T-helper 1 cell treated with Interleukin-12 subunit alpha and Interleukin-12 subunit beta and Interleukin-4 antibody, amounts not matched to agents 30 μg/mL and 1 μg/mL, for 36 hours (primary cell): ENCODE results near the gene ZNF576.

Experiments
- H3K27ac Mint-ChIP-seq: one replicate; pipeline ENCODE4 v1.8.0; 2021; ENCODE audit warnings: mild to moderate bottlenecking, mixed read lengths
- H3K27me3 Mint-ChIP-seq: one replicate; pipeline ENCODE4 v1.8.0; 2021; ENCODE audit warnings: low read depth, mixed read lengths
- H3K36me3 Mint-ChIP-seq: one replicate; pipeline ENCODE4 v1.8.0; 2021; ENCODE audit warnings: low read depth, mixed read lengths
- H3K4me1 Mint-ChIP-seq: one replicate; pipeline ENCODE4 v1.8.0; 2021; ENCODE audit warnings: low read depth, mixed read lengths
- H3K4me3 Mint-ChIP-seq: one replicate; pipeline ENCODE4 v1.8.0; 2021; ENCODE audit warnings: mild to moderate bottlenecking, moderate library complexity, mixed read lengths
- H3K9me3 Mint-ChIP-seq: one replicate; pipeline ENCODE4 v1.8.0; 2021; ENCODE audit warnings: mixed read lengths

ZNF576 gene

DNA sequence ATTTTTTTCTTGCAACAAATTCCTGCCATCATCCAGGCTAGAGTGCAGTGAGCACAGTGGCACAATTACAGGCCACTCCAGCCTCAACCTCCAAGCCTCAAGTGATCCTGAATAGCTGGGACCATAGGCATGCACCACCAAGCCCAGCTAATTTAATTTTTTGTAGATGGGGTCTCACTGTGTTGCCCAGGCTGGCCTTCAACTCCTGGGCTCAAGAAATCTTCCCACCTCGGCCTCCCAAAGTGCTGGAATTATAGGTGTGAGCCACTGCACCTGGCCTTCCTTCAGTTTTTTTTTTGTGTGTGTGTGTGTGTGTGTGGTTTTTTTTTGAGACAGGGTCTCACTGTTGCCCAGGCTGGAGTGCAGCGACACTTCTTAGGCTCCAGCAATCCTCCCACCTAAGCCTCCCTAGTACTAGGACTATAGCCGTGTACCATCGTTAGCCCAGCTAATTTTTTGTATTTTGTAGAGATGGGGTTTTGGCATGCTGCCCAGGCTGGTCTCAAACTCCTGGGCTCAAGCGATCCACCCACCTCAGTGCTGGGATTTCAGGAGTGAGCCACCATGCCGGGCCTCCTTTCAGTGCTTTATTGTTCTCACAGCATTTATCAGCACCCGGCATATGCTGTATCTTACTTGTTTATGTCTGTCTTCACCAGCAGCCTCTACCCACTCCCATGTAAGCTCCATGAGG, 9.6 kb downstream of the ZNF576 start:
- H3K4me1 Mint-ChIP-seq, result peaks cover 2% of the 10 kb centered on the region
- no peak overlapping the region for H3K27ac Mint-ChIP-seq
- no peaks in the 10 kb centered on the region for H3K27me3 Mint-ChIP-seq
- no peaks in the 10 kb centered on the region for H3K9me3 Mint-ChIP-seq
- H3K36me3 Mint-ChIP-seq, result peaks cover 5% of the 10 kb centered on the region
- no peak overlapping the region for H3K4me3 Mint-ChIP-seq

GRCh38 chr19:43606569-43607229, 10.3 kb downstream of the ZNF576 start:
- peaks cover 5% of the 10 kb centered on the region for H3K36me3 Mint-ChIP-seq
- H3K9me3 Mint-ChIP-seq, result no peaks in the 10 kb centered on the region
- H3K4me1 Mint-ChIP-seq, result no peaks in the 10 kb centered on the region
- H3K27ac Mint-ChIP-seq, result no peak overlapping the region
- H3K4me3 Mint-ChIP-seq, result no peak overlapping the region
- H3K27me3 Mint-ChIP-seq, result no peaks in the 10 kb centered on the region

GRCh38 chr19:43607238-43608205, 11.1 kb downstream of the ZNF576 start:
- H3K9me3 Mint-ChIP-seq, result no peaks in the 10 kb centered on the region
- H3K27me3 Mint-ChIP-seq, result no peaks in the 10 kb centered on the region
- H3K27ac Mint-ChIP-seq, result no peak overlapping the region
- H3K4me1 Mint-ChIP-seq, result peaks cover 3% of the 10 kb centered on the region
- no peak overlapping the region for H3K4me3 Mint-ChIP-seq
- H3K36me3 Mint-ChIP-seq, result peaks cover 11% of the 10 kb centered on the region

- Mint-ChIP-seq H3K27me3 (no peaks in the 10 kb centered on the region), H3K27ac (no peak overlapping the region), H3K9me3 (no peaks in the 10 kb centered on the region), H3K36me3 (peaks cover 16% of the 10 kb centered on the region), H3K4me1 (peaks cover 3% of the 10 kb centered on the region), H3K4me3 (no peak overlapping the region)
Observed at GRCh38 chr19:43609872-43610271, 13.5 kb downstream of the ZNF576 start.

DNA sequence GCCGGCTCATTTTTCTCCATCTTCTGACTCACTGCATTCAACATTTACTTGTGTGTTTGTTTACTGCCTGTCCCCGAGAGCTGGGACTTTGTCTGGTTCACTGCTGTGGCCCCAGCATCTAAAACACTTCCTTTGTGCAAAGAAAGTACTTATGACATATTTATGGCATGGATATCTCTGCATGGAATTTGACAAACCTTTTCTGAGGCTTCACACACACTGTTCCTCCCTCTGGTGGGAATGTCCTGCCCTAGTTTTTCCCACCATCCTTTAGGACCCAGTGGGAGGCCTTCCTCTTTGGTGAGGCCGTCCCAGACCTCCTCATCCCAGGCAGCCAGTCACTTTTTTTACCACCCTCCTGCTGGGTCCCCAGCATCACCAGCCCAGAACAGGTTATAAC, 14.1 kb downstream of the ZNF576 start:
- H3K36me3 Mint-ChIP-seq, result peaks cover 16% of the 10 kb centered on the region
- H3K27me3 Mint-ChIP-seq, result no peaks in the 10 kb centered on the region
- H3K4me1 Mint-ChIP-seq, result peaks cover 3% of the 10 kb centered on the region
- H3K27ac Mint-ChIP-seq, result no peak overlapping the region
- no peak overlapping the region for H3K4me3 Mint-ChIP-seq
- no peaks in the 10 kb centered on the region for H3K9me3 Mint-ChIP-seq

DNA sequence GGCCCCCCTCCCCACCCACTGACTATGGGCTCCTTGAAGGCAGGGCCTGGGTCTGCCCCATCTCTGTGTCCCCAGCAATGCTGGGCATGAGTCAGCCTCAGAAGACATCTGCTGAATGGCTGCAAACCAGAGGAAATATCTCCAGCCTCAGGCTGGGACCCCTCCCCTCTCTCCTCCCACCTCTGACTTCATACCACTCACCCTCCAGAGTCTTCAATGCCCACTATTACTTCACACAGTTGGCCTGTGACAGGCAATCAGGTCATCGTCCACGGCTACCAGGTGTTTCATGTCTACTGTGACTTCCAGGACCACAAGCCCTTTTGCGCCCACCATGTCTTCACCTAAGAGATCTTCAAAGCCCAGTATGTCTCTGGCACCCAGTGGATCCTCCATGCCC, 15.4 kb downstream of the ZNF576 start, which contains the start of gene SRRM5:
Gene SRRM5, plus strand, starts transcription at position 301 of the 400 bp plus-strand sequence. Its CDS starts 34 bp downstream, at position 335.
- H3K27me3 Mint-ChIP-seq, result no peaks in the 10 kb centered on the region
- peak within 1 kb of the TSS; percentile 6 for H3K27ac Mint-ChIP-seq

GRCh38 chr19:43612374-43612773, 16.0 kb downstream of the ZNF576 start:
- Mint-ChIP-seq H3K27me3 (no peaks in the 10 kb centered on the region), H3K36me3 (peaks cover 16% of the 10 kb centered on the region), H3K4me1 (peaks cover 4% of the 10 kb centered on the region), H3K4me3 (no peak overlapping the region), H3K9me3 (no peaks in the 10 kb centered on the region), H3K27ac (no peak overlapping the region)

More for the DNA sequence above, 15.4 kb downstream of the ZNF576 start, which contains the start of gene SRRM5:
- Mint-ChIP-seq H3K4me1 (peaks cover 4% of the 10 kb centered on the region), H3K36me3 (peaks cover 16% of the 10 kb centered on the region), H3K4me3 (no peak within 1 kb of the TSS), H3K9me3 (no peaks in the 10 kb centered on the region)

GRCh38 chr19:43616306-43616705, 19.9 kb downstream of the ZNF576 start:
- no peak overlapping the region for H3K27ac Mint-ChIP-seq
- H3K36me3 Mint-ChIP-seq, result peaks cover 13% of the 10 kb centered on the region
- H3K9me3 Mint-ChIP-seq, result no peaks in the 10 kb centered on the region
- H3K4me1 Mint-ChIP-seq, result peaks cover 17% of the 10 kb centered on the region
- H3K4me3 Mint-ChIP-seq, result no peak overlapping the region
- H3K27me3 Mint-ChIP-seq, result no peaks in the 10 kb centered on the region

- Mint-ChIP-seq H3K9me3 (no peaks in the 10 kb centered on the region), H3K27ac (no peak overlapping the region), H3K27me3 (no peaks in the 10 kb centered on the region), H3K4me1 (peaks cover 16% of the 10 kb centered on the region), H3K36me3 (peaks cover 9% of the 10 kb centered on the region), H3K4me3 (no peak overlapping the region)
Observed at GRCh38 chr19:43616954-43617353, 20.6 kb downstream of the ZNF576 start.

DNA sequence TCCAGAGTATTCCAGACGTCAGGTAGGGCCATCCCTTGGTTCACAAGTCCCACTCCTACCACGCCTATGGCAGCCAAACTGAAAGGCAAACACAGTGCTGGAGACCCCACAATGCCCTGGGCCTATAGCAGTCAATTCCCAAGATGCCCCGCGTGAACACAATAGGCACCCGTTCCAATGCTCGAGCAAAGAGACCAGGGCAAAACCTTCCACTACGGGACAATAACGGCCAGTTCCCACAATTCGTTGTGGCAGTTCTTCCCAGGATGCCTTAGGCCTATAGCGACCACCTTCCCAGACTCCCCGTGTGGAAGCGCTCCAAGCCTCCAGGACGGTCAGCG, 22.5 kb downstream of the ZNF576 start:
- no peaks in the 10 kb centered on the region for H3K36me3 Mint-ChIP-seq
- no peaks in the 10 kb centered on the region for H3K9me3 Mint-ChIP-seq
- no peaks in the 10 kb centered on the region for H3K27me3 Mint-ChIP-seq
- H3K4me3 Mint-ChIP-seq, result peak overlapping the region; percentile 95
- H3K27ac Mint-ChIP-seq, result peak overlapping the region; percentile 90
- peaks cover 14% of the 10 kb centered on the region for H3K4me1 Mint-ChIP-seq

DNA sequence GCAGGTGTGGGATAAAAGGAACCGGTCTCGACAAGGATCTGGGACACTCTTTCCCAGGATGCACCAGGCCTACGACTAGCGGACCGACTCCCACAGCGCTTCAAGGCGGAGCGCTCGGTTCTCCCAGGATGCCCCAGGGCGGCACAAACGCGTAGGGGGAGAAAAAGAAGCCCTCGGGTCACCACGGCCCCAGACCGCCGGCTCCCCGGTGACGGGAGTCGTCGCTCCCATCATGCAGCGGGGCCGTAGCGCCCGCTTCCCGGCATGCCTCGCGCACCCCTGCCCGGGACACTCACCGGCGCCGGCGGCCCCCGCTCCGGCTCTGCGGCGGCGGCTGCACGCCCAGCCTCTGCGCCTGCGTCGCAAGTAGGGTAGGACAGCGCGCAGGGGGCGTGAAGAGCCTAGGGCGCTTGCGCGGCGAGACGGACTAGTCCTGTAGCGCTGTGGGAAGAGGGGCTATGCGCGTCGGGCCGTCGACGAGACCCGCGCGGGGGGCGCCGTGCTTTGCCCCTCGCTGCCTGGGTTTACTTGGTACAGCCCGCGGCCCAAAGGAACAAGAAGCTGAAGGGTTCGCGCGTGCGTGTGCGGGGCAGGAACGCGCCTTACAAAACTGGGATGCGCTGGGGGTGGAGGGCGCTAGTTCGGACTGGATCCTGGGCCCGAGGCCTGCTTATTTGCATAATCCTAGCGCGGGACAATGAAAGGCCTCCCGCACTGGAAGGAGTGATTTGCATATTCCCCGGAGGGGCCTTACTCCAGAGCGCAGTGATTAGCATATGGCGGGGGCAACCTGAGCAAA, 23.1 kb downstream of the ZNF576 start, which contains the start of gene ZNF428:
Gene ZNF428, minus strand, starts transcription at position 368 of the 799 bp plus-strand sequence. CDS start 5,325 bp downstream, outside the sequence.
- Mint-ChIP-seq H3K4me1 (peaks cover 16% of the 10 kb centered on the region), H3K27ac (peak within 1 kb of the TSS; percentile 95), H3K4me3 (peak within 1 kb of the TSS; percentile 95), H3K36me3 (no peaks in the 10 kb centered on the region), H3K27me3 (no peaks in the 10 kb centered on the region), H3K9me3 (no peaks in the 10 kb centered on the region)

GRCh38 chr19:43620061-43621001, 23.9 kb downstream of the ZNF576 start:
- no peaks in the 10 kb centered on the region for H3K36me3 Mint-ChIP-seq
- peak overlapping the region; percentile 95 for H3K27ac Mint-ChIP-seq
- H3K27me3 Mint-ChIP-seq, result no peaks in the 10 kb centered on the region
- peak overlapping the region; percentile 95 for H3K4me3 Mint-ChIP-seq
- peaks cover 19% of the 10 kb centered on the region for H3K4me1 Mint-ChIP-seq
- H3K9me3 Mint-ChIP-seq, result no peaks in the 10 kb centered on the region

DNA sequence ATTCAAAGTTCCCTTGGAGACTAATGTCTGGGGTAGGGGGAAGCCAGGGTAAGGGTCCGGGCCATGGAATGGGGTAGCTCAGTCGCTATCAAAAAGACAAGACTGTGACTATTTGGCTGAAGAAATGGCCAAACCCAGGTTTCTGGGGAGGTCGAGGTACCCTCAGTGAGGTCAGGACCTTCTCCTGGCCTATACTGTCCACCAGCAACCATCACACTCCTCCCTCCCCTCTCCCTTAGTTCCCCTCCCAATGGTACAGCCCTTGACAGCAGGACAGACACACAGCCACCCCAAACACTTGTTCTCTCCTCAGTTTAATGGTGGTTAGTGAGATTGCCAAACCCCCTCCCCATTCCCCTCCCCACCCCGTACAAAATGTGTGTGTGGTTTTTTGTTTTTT, 25.7 kb downstream of the ZNF576 start:
- H3K27ac Mint-ChIP-seq, result no peak overlapping the region
- peaks cover 18% of the 10 kb centered on the region for H3K4me1 Mint-ChIP-seq
- H3K36me3 Mint-ChIP-seq, result no peaks in the 10 kb centered on the region
- H3K27me3 Mint-ChIP-seq, result no peaks in the 10 kb centered on the region
- H3K9me3 Mint-ChIP-seq, result no peaks in the 10 kb centered on the region
- H3K4me3 Mint-ChIP-seq, result no peak overlapping the region
